DMS 273 (cell line): ENCODE results near the gene TCAF2.
"Not testable (repeated sequence)": the region's sequence is repeated elsewhere in the genome, so short reads cannot be mapped to it uniquely, and the experiment has no call there.

Source experiments
- DNase-seq: peaks from one replicate; lab custom pipeline; 2025; ENCODE audit not compliant: unreplicated experiment; lab: John Stamatoyannopoulos, UW

Gene TCAF2

GRCh38 chr7:143620646-143621045, at the start of gene TCAF2:
Gene TCAF2 (plus strand): TSS chr7:143620974.
- not testable (repeated sequence) for DNase-seq

GRCh38 chr7:143571501-143571900, 49.3 kb upstream of the TCAF2 start, which contains the start of gene CTAGE15:
Gene CTAGE15 (plus strand): TSS chr7:143571801. CDS start chr7:143571818, 17 bp downstream.
- not testable (repeated sequence) for DNase-seq

DNA sequence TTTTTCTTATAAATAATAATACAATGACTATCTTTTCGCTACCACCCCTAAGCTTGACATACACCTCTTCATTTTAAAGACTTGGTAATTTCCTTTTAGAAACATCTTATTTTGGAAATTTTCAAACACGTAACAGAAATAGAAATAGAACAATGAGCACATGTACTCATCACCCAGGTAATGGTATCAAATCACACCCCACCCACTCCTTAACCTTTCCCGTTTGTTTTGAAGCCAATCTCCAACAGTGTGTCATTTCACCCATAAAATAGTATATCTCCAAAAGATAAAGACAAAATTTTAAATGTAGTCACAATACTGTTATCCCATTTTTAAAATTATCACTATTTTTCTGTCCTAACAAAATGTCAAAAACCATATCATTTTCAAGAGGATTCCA, 32.6 kb upstream of the TCAF2 start:
- not testable (repeated sequence) for DNase-seq

DNA sequence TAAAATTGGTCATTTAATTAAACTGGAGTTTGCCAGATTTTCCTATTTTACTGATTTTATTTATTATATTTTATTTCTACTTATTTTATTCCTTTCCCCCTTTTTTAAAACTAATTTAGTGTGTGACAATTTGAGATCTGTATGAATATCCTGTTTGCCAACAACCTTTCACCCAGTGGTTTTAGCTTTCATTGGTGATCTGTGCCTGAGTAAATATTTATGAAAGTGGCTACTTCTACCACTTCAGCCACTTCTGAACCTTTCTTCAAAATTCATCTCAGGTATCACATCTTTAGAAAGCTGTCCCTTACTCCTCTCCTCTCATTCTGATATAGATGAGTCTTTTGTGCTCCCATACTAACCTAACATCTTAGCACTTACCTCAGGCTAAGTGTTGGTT, 30.9 kb upstream of the TCAF2 start:
- DNase-seq = not testable (repeated sequence)

GRCh38 chr7:143598086-143598485, 22.7 kb upstream of the TCAF2 start:
- DNase-seq = not testable (repeated sequence)

DNA sequence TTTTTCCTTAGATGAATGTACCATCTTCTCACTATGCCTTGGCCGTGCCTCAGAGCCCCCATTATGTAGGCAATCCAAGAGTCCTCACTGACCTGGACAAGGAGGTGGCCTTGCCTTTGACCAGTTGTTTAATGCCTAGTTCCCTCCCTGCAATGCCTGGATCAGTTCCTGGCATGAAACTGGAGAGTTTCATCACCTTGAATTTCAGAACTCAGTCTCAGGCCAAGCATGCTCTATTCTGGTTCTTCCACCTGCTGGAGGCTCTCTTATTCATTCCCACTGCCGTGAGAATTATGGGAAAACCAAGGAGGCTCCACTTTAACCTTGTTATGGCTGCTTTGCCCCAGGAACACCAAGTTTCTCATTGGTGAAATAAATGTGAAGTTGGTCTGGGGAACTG, 17.2 kb upstream of the TCAF2 start:
- DNase-seq = not testable (repeated sequence)

DNA sequence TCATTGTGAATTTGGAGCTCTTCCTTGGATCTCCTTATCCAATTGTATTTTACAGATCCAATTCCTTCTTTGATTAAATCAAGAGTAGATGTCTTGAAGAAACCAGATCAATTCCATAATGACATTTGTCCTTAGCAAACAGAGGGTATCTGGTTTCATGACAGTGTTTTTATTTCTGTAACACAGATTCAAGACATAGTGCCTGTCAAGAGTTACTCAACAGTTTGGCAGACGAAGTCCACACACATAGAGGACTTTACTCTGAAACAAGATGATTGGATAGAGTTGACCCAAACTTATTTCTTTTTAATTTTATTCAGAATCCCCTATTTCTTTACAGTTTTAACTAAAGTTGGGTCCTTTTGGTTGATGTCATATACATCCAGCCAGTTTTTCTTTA, 14.7 kb upstream of the TCAF2 start:
- DNase-seq = not testable (repeated sequence)

GRCh38 chr7:143615545-143615944, 5.2 kb upstream of the TCAF2 start:
- not testable (repeated sequence) for DNase-seq

DNA sequence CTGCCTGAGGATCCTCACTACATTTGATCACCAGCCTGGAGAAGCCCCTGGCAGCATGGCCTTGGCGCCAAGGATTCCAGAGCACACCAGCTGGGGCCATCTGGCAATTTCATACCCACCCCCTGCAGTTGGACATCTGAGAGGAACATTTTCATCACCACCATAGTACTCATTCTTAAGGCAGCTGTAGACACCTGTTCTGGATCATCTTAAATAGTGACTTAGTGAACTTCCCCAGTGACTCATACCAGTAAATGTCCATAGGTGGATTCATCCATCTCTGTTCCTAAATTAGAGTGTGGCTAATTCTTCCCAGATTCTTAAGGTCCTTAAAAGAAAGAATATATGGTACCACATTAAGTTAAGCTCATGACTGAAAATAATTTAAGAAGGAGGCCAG, 3.6 kb upstream of the TCAF2 start:
- not testable (repeated sequence) for DNase-seq

GRCh38 chr7:143620058-143620457, 716 bp upstream of the TCAF2 start:
- not testable (repeated sequence) for DNase-seq

- DNase-seq = not testable (repeated sequence)
Observed at GRCh38 chr7:143621175-143621574, 401 bp downstream of the TCAF2 start.

DNA sequence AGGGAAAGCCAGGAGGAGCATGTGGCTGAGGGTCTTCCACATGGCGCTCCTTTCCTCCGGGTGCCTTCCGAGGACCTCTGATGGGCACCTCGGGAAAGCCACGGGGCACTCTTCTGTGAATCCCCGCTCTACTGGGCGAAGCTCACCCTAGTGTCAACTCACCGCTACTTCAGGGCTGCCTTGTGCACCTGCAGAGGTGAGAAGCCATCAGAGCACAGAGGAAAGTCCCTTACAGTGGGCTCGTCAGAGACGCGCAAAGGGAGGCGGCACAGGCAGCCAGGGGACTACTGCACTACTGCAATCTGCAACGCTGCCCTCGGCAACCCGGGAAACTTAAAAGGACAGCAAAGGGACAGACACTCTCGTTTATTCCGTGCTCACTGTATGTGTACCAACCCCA, 1.4 kb downstream of the TCAF2 start:
- not testable (repeated sequence) for DNase-seq

- not testable (repeated sequence) for DNase-seq
Observed at GRCh38 chr7:143630653-143631052, 9.9 kb downstream of the TCAF2 start.

DNA sequence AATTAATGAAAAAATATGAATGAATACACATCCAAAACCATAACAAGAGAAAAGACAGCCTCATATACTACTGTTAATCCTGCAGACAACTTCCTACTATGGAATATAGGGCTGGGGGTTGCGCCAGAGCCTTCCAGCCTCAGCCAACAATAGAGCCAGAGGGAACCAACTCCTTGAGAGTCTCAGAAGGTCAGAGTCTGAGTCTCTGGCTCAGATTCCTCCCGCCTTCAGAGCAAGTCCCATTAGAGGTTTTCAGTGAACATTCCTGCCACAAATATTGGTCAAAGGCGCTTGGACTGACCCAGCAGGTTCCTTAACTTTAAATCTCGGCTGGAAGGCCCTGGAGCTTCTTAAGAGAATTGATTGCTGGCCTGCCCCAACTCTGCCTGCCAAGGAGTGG, 11.7 kb downstream of the TCAF2 start:
- not testable (repeated sequence) for DNase-seq

DNA sequence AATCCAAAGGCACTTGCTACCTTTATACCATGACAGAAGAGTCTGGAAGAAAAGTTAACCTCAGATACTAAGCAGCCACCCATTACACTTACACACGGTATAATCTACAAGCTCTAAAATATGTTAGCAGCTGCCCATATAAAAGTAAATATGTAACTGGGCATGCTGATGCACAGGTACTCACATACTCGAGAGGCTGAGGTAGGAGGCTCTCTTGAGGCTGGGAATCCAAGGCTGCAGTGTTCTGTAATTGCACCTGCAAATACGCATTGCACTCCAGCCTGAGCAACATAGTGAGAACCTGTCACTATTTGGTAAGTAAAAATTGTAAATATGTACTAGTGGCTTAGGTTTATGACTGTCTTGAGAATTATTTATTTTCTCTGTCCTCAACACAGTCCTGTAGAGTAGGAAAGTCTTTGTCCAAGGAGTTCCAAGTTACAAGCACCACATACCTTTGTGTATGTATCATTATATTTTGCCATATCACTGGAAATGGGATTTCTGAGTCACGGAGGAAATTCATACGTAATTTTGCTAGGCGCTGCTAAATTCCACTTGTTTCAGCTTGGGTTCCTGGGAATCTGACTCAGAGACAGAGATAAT, 12.3 kb downstream of the TCAF2 start:
- DNase-seq = not testable (repeated sequence)

GRCh38 chr7:143635364-143636240, 14.8 kb downstream of the TCAF2 start:
- DNase-seq = not testable (repeated sequence)

- DNase-seq = not testable (repeated sequence)
Observed at GRCh38 chr7:143639372-143639771, 18.6 kb downstream of the TCAF2 start.

- not testable (repeated sequence) for DNase-seq
Observed at GRCh38 chr7:143640528-143641189, 19.9 kb downstream of the TCAF2 start.

DNA sequence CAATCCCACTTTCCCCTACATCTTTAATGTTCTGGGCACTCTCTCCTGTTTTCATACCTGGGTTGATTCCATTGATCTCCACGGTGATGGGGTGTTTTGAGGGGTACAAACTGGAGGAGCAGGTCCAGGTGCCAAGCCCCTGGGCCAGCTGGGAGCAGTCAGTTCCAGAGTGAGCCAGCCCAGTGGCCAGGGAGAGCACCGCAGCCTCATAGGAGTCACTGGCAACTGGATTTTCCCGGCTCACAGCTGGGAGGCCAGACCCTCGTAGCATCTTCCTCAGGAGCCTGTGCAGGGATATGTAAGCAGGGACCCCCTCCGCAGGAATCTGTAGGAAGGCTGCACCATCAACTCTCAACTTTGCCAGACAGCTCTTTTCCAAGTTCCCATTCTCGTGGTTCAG, 25.8 kb downstream of the TCAF2 start:
- DNase-seq = not testable (repeated sequence)

DNA sequence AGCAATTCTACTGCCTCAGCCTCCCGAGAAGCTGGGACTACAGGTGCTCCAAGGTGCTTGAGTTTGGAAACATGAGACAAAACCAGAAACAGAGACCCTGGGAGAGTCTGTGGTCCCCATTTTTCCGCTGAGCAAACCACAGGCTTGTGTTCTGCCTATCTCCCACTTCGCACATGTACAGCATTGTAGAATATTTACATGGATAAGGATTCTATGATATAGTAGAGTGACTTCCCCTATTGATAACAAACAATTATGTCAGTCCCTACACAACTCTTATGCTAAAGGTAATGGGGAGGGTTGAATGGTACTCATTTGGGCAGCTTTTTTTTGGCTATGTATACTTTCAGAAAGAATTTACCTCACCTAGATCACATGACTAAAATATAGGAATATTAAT, 29.1 kb downstream of the TCAF2 start:
- DNase-seq = not testable (repeated sequence)

DNA sequence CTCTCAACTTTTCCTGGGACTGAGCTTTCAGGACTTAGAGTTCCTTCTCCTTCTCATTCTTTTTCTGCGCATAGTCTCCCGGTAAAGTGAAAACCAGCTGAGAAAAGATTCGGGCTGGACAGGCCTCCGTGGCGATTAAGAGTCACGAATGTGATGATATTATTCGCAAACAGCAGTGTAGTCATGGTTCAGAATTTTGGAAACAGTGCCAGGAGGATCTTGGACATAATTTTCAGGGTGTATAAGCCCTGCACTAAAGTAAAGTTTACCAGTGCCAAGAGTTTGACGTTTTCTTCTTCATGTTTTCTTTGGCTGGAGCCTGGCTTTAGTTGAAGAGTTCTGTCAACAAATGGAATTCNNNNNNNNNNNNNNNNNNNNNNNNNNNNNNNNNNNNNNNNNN, 29.7 kb downstream of the TCAF2 start:
- not testable (repeated sequence) for DNase-seq
